Measurements from ENCODE around the gene ITGA1. TPM values are rescaled to one million over a fixed set of nuclear protein-coding genes. Genes with fewer than 3 reads are reported as not detected.

Gene ITGA1
- total and polyA plus RNA-seq, 2 of the 13 experiments (the other 11 are each of a cell fraction or from before 2014, with no cell fraction given): 23.1 to 28.6 TPM

DNA sequence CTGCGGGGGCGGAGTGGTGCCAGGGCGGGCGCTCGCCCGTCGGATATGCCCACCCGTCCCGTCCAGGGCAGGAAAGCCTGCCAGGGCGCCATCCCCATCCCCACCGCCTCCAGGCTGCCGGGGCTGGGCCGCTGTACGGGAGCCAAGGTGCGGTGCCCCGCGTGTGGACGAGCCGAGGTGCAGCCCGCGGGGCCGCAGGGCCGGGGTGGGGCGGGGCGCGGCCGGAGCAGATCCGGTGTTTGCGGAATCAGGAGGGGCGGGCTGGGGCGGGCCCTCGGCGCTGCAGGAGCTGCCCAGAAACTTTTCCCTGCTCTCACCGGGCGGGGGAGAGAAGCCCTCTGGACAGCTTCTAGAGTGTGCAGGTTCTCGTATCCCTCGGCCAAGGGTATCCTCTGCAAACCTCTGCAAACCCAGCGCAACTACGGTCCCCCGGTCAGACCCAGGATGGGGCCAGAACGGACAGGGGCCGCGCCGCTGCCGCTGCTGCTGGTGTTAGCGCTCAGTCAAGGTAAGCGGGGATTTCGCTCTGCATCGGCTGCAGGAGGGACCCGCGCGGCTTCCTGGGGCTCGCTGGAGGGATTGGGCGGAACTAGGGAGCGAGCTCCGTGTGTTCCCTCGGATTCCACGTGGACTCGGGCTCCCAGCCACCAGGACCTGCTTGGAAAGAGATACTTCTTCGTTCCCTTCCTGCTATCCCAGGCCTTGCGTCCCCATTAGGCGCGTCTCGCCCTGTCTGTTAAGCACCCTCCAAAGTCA lies 201.5 kb downstream of the ITGA1 start, which contains the start of gene ITGA2 (continued):
- TF ChIP-seq, protein P1, sequence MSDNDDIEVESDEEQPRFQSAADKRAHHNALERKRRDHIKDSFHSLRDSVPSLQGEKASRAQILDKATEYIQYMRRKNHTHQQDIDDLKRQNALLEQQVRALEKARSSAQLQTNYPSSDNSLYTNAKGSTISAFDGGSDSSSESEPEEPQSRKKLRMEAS (IDR thresholded peaks at IDR 0.05): peak; percentile 57
- TF ChIP-seq ZNF7 (CRISPR knock-in tag; IDR thresholded peaks at IDR 0.05): no peak
- TF ChIP-seq RFX5 (IDR thresholded peaks at IDR 0.05; ENCODE audit: low read depth, low read length): no peak
- no peak for TF ChIP-seq KAT2B (IDR thresholded peaks at IDR 0.05; ENCODE audit: borderline replicate concordance, low read depth, low read length)
- TF ChIP-seq NRL (CRISPR knock-in tag; IDR thresholded peaks at IDR 0.05; ENCODE audit: borderline replicate concordance): no peak; the same call in 1 of the 2 replicates
- TF ChIP-seq, protein P2, sequence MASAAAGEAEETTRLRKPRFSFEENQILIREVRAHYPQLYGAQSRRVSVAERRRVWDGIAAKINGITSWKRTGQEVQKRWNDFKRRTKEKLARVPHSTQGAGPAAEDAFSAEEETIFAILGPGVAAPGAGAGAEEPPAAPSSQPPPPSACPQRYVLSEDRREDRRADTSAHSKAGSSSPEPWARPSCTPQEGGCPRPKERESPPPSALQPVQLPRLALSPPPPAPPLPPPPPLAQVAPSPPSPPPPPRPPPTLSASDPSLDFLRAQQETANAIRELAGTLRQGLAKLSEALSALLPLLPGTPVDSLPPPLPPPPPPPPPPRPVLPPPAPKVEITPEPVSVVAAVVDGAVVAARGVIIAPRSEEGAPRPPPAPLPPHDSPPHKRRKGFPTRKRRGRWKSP (CRISPR knock-in tag; IDR thresholded peaks at IDR 0.05): peak; percentile 68; the same call in 1 of the 2 replicates
- peak; percentile 57; the same call in 1 of the 2 replicates for TF ChIP-seq ZFX (CRISPR knock-in tag; IDR thresholded peaks at IDR 0.05; ENCODE audit: low read depth)
- TF ChIP-seq SYNCRIP (IDR thresholded peaks at IDR 0.05; ENCODE audit: insufficient read depth, low read depth, low read length): no peak
- TF ChIP-seq, protein P3, sequence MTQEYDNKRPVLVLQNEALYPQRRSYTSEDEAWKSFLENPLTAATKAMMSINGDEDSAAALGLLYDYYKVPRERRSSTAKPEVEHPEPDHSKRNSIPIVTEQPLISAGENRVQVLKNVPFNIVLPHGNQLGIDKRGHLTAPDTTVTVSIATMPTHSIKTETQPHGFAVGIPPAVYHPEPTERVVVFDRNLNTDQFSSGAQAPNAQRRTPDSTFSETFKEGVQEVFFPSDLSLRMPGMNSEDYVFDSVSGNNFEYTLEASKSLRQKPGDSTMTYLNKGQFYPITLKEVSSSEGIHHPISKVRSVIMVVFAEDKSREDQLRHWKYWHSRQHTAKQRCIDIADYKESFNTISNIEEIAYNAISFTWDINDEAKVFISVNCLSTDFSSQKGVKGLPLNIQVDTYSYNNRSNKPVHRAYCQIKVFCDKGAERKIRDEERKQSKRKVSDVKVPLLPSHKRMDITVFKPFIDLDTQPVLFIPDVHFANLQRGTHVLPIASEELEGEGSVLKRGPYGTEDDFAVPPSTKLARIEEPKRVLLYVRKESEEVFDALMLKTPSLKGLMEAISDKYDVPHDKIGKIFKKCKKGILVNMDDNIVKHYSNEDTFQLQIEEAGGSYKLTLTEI (CRISPR knock-in tag; conservative IDR thresholded peaks at IDR 0.05): no peak
- no peak for TF ChIP-seq ZNF879 (CRISPR knock-in tag; IDR thresholded peaks at IDR 0.05)
- TF ChIP-seq, protein P4, sequence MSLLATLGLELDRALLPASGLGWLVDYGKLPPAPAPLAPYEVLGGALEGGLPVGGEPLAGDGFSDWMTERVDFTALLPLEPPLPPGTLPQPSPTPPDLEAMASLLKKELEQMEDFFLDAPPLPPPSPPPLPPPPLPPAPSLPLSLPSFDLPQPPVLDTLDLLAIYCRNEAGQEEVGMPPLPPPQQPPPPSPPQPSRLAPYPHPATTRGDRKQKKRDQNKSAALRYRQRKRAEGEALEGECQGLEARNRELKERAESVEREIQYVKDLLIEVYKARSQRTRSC (CRISPR knock-in tag; IDR thresholded peaks at IDR 0.05; ENCODE audit: low read depth): no peak
- TF ChIP-seq, protein P5, sequence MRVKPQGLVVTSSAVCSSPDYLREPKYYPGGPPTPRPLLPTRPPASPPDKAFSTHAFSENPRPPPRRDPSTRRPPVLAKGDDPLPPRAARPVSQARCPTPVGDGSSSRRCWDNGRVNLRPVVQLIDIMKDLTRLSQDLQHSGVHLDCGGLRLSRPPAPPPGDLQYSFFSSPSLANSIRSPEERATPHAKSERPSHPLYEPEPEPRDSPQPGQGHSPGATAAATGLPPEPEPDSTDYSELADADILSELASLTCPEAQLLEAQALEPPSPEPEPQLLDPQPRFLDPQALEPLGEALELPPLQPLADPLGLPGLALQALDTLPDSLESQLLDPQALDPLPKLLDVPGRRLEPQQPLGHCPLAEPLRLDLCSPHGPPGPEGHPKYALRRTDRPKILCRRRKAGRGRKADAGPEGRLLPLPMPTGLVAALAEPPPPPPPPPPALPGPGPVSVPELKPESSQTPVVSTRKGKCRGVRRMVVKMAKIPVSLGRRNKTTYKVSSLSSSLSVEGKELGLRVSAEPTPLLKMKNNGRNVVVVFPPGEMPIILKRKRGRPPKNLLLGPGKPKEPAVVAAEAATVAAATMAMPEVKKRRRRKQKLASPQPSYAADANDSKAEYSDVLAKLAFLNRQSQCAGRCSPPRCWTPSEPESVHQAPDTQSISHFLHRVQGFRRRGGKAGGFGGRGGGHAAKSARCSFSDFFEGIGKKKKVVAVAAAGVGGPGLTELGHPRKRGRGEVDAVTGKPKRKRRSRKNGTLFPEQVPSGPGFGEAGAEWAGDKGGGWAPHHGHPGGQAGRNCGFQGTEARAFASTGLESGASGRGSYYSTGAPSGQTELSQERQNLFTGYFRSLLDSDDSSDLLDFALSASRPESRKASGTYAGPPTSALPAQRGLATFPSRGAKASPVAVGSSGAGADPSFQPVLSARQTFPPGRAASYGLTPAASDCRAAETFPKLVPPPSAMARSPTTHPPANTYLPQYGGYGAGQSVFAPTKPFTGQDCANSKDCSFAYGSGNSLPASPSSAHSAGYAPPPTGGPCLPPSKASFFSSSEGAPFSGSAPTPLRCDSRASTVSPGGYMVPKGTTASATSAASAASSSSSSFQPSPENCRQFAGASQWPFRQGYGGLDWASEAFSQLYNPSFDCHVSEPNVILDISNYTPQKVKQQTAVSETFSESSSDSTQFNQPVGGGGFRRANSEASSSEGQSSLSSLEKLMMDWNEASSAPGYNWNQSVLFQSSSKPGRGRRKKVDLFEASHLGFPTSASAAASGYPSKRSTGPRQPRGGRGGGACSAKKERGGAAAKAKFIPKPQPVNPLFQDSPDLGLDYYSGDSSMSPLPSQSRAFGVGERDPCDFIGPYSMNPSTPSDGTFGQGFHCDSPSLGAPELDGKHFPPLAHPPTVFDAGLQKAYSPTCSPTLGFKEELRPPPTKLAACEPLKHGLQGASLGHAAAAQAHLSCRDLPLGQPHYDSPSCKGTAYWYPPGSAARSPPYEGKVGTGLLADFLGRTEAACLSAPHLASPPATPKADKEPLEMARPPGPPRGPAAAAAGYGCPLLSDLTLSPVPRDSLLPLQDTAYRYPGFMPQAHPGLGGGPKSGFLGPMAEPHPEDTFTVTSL (CRISPR knock-in tag; IDR thresholded peaks at IDR 0.05; ENCODE audit: borderline replicate concordance): no peak
- TF ChIP-seq TMF1 (CRISPR knock-in tag; IDR thresholded peaks at IDR 0.05; ENCODE audit: low read depth): no peak
- TF ChIP-seq, protein P6, sequence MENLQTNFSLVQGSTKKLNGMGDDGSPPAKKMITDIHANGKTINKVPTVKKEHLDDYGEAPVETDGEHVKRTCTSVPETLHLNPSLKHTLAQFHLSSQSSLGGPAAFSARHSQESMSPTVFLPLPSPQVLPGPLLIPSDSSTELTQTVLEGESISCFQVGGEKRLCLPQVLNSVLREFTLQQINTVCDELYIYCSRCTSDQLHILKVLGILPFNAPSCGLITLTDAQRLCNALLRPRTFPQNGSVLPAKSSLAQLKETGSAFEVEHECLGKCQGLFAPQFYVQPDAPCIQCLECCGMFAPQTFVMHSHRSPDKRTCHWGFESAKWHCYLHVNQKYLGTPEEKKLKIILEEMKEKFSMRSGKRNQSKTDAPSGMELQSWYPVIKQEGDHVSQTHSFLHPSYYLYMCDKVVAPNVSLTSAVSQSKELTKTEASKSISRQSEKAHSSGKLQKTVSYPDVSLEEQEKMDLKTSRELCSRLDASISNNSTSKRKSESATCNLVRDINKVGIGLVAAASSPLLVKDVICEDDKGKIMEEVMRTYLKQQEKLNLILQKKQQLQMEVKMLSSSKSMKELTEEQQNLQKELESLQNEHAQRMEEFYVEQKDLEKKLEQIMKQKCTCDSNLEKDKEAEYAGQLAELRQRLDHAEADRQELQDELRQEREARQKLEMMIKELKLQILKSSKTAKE (CRISPR knock-in tag; IDR thresholded peaks at IDR 0.05; ENCODE audit: borderline replicate concordance): peak; percentile 64
- TF ChIP-seq REXO4 (CRISPR knock-in tag; IDR thresholded peaks at IDR 0.05; ENCODE audit: borderline replicate concordance): no peak

All from HepG2 (cell line).